H1 (cell line): ENCODE measurements around the gene H2BK1. TPM values are rescaled to one million over a fixed set of nuclear protein-coding genes. Genes with fewer than 3 reads are reported as not detected.

ENCODE experiments used
- EGR1 ChIP-seq: IDR thresholded peaks from 2 replicates; pipeline ENCODE4 v1.6.1; 2011; ENCODE audit warnings: low read depth, low read length, borderline replicate concordance
- GABPA ChIP-seq: IDR thresholded peaks from 2 replicates; pipeline ENCODE4 v1.6.1; 2011; ENCODE audit warnings: mild to moderate bottlenecking, low read length, moderate library complexity, borderline replicate concordance; ENCODE audit not compliant: insufficient read depth
- KDM1A ChIP-seq: fragments of 200-600, 300-600 bp; sonication (generic); IDR thresholded peaks from 2 replicates; pipeline ENCODE4 v1.7.1; 2016; ENCODE audit warnings: mild to moderate bottlenecking, low read length, borderline replicate concordance
- RBBP5 ChIP-seq: IDR thresholded peaks from 2 replicates; pipeline ENCODE4 v1.7.1; 2012; ENCODE audit warnings: low read depth, mild to moderate bottlenecking, inconsistent platforms, low read length, moderate library complexity, borderline replicate concordance
- SIRT6 ChIP-seq: IDR thresholded peaks from one replicate; pipeline ENCODE4 v1.7.1; 2012; ENCODE audit warnings: low read length, inconsistent platforms
- SP2 ChIP-seq: IDR thresholded peaks from 2 replicates; pipeline ENCODE4 v1.6.1; 2012; ENCODE audit warnings: mild to moderate bottlenecking, low read length, inconsistent platforms
- polyA plus RNA-seq, 7 experiments: library from polyadenylated mRNA; depleted of rRNA in 3 of 7; stranded (reverse) in 5 of 7; unstranded in 2 of 7; fragments of >200 nt in 5 of 7; fragments of 200-250 nt in 2 of 7; gene quantifications; 1 replicate in 5 of 7; 2 replicates in 1 of 7; 4 replicates in 1 of 7; pipeline versions ENCODE4 v1.2.1 to v1.2.3, GENCODE V29; 2011 to 2013; ENCODE audit warnings: missing spikeins in 2 of 7, mixed read lengths in 2 of 7
- total RNA-seq: library from RNA; stranded (reverse); fragmentation: NEBNext Ultra II Directional; extraction: Animal tissue kit (Norgen Biotek cat#: 25700); gene quantifications from 2 replicates; pipeline ENCODE4 v1.2.1, GENCODE V29; 2021
- TF ChIP-seq, protein P1 (sequence below): IDR thresholded peaks from 2 replicates; pipeline ENCODE4 v1.6.1; 2011; ENCODE audit warnings: low read depth, mild to moderate bottlenecking, low read length; ENCODE audit not compliant: insufficient read depth
- TF ChIP-seq, protein P2 (sequence below): IDR thresholded peaks from 2 replicates; pipeline ENCODE4 v1.6.1; 2012; ENCODE audit warnings: low read length, inconsistent platforms
- TF ChIP-seq, protein P3 (sequence below): IDR thresholded peaks from 2 replicates; pipeline ENCODE4 v1.6.1; 2012; ENCODE audit warnings: inconsistent platforms
- TF ChIP-seq, protein P4 (sequence below): IDR thresholded peaks from 2 replicates; pipeline ENCODE4 v1.6.1; 2012; ENCODE audit warnings: inconsistent platforms

H2BK1 gene
- total and polyA plus RNA-seq, 2 of the 8 experiments (the other 6 are each of a cell fraction or from before 2014, with no cell fraction given), result not detected

DNA sequence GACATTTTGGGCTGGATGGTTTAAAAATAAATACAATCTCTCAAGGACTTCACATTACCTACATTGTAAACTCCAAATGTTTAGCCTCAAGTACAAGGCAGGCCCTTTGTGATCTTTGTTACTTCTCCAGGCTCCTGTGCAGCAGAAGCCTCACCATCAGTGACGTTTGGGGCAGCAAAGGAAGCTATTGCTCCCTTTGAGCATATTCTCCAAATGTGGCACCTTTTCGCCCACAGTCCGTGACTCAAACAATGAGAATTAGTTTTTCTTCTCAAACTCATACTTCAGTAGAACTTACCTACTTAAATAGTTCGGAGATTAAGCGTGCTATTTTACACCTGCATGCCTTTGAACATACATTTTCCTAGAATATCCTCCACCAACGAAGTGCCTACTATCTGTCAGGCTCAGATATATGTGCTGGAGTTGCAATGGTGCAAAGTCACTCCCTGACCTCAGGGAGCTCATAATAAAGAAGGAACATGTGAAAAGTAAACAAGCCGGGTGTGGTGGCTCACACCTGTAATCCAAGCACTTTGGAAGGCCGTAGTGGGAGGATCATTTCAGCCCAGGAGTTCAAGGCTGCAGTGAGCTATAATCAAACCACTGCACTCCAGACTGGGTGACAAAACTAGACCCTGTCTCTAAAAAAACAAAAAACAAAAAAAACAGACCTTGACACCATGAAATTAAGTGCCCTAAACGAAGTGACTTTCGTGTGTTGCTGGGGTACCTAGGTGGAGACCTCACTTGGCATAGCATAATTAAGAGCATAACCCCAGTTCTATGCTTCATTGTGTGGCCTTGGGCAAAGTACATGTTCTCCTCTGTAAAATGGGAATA lies 18.0 kb upstream of the H2BK1 start (continued):
- TF ChIP-seq, protein P1, sequence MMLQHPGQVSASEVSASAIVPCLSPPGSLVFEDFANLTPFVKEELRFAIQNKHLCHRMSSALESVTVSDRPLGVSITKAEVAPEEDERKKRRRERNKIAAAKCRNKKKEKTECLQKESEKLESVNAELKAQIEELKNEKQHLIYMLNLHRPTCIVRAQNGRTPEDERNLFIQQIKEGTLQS, result no peak
- TF ChIP-seq GABPA, result no peak
- TF ChIP-seq, protein P2, sequence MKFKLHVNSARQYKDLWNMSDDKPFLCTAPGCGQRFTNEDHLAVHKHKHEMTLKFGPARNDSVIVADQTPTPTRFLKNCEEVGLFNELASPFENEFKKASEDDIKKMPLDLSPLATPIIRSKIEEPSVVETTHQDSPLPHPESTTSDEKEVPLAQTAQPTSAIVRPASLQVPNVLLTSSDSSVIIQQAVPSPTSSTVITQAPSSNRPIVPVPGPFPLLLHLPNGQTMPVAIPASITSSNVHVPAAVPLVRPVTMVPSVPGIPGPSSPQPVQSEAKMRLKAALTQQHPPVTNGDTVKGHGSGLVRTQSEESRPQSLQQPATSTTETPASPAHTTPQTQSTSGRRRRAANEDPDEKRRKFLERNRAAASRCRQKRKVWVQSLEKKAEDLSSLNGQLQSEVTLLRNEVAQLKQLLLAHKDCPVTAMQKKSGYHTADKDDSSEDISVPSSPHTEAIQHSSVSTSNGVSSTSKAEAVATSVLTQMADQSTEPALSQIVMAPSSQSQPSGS, result no peak
- no peak for TF ChIP-seq RBBP5
- TF ChIP-seq SP2, result no peak
- TF ChIP-seq EGR1, result no peak
- TF ChIP-seq, protein P3, sequence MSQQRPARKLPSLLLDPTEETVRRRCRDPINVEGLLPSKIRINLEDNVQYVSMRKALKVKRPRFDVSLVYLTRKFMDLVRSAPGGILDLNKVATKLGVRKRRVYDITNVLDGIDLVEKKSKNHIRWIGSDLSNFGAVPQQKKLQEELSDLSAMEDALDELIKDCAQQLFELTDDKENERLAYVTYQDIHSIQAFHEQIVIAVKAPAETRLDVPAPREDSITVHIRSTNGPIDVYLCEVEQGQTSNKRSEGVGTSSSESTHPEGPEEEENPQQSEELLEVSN, result no peak
- no peak for TF ChIP-seq KDM1A
- no peak for TF ChIP-seq SIRT6
- TF ChIP-seq, protein P4, sequence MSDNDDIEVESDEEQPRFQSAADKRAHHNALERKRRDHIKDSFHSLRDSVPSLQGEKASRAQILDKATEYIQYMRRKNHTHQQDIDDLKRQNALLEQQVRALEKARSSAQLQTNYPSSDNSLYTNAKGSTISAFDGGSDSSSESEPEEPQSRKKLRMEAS, result no peak
- TF ChIP-seq, all 59 proteins: peak for 0
